NCI-H2171 treated with DMSO at 0.1 percent for 48 hours (cell line): ENCODE measurements around the gene NOCT.
"Not testable (repeated sequence)": the region's sequence is repeated elsewhere in the genome, so short reads cannot be mapped to it uniquely, and the experiment has no call there.

Source experiments
- DNase-seq: peaks from one replicate; lab custom pipeline; 2025; lab: John Stamatoyannopoulos, UW

NOCT gene

GRCh38 chr4:139015269-139015947 lies at the start of gene NOCT:
Gene NOCT (plus strand): TSS chr4:139015781. CDS start chr4:139015982, 201 bp downstream.
- DNase-seq, result peak; percentile 80

- DNase-seq, result no peak
These were observed 48.3 kb upstream of the NOCT start for GRCh38 chr4:138967313-138967712.

GRCh38 chr4:138972956-138973801 lies 42.4 kb upstream of the NOCT start:
- DNase-seq, result peak; percentile 79

- DNase-seq, result no peak
These were observed 40.4 kb upstream of the NOCT start for GRCh38 chr4:138975225-138975624.

GRCh38 chr4:138976526-138976925 lies 39.1 kb upstream of the NOCT start:
- no peak for DNase-seq

GRCh38 chr4:138977524-138977923 lies 38.1 kb upstream of the NOCT start:
- no peak for DNase-seq

GRCh38 chr4:138978028-138978585 lies 37.5 kb upstream of the NOCT start:
- DNase-seq, result peak; percentile 38

GRCh38 chr4:138978600-138978999 lies 37.0 kb upstream of the NOCT start:
- no peak for DNase-seq

- no peak for DNase-seq
These were observed 35.8 kb upstream of the NOCT start for GRCh38 chr4:138979742-138980141.

- DNase-seq, result peak; percentile 2
These were observed 33.6 kb upstream of the NOCT start for GRCh38 chr4:138981930-138982390.

- DNase-seq, result no peak
These were observed 32.8 kb upstream of the NOCT start for GRCh38 chr4:138982754-138983153.

GRCh38 chr4:138983690-138984089 lies 31.9 kb upstream of the NOCT start:
- no peak for DNase-seq

- no peak for DNase-seq
These were observed 30.9 kb upstream of the NOCT start for GRCh38 chr4:138984647-138985046.

GRCh38 chr4:138992676-138993075 lies 22.9 kb upstream of the NOCT start:
- no peak for DNase-seq

GRCh38 chr4:138996090-138996489 lies 19.5 kb upstream of the NOCT start:
- no peak for DNase-seq

GRCh38 chr4:138999666-139000065 lies 15.9 kb upstream of the NOCT start:
- DNase-seq, result no peak

- not testable (repeated sequence) for DNase-seq
These were observed 15.4 kb upstream of the NOCT start for GRCh38 chr4:139000134-139000533.

GRCh38 chr4:139001430-139001829 lies 14.2 kb upstream of the NOCT start:
- DNase-seq, result not testable (repeated sequence)

- DNase-seq, result not testable (repeated sequence)
These were observed 11.9 kb upstream of the NOCT start for GRCh38 chr4:139003668-139004067.

- no peak for DNase-seq
These were observed 9.8 kb upstream of the NOCT start for GRCh38 chr4:139005774-139006173.

GRCh38 chr4:139007640-139008039 lies 7.9 kb upstream of the NOCT start:
- no peak for DNase-seq

GRCh38 chr4:139008278-139008677 lies 7.3 kb upstream of the NOCT start:
- DNase-seq, result not testable (repeated sequence)

- no peak for DNase-seq
These were observed 5.9 kb upstream of the NOCT start for GRCh38 chr4:139009702-139010101.
